Measurements from ENCODE around the gene TPD52L1.

Gene TPD52L1

GRCh38 chr6:125183391-125183790 lies 29.8 kb downstream of the TPD52L1 start:
- peak; percentile 59 for DNase-seq

GRCh38 chr6:125188037-125188436 lies 34.5 kb downstream of the TPD52L1 start:
- DNase-seq: peak; percentile 85

- DNase-seq: no peak
These were observed 35.1 kb downstream of the TPD52L1 start for GRCh38 chr6:125188594-125189203.

- DNase-seq: no peak
These were observed 35.9 kb downstream of the TPD52L1 start for GRCh38 chr6:125189494-125189893.

- DNase-seq: no peak
These were observed 37.1 kb downstream of the TPD52L1 start for GRCh38 chr6:125190667-125191066.

- peak; percentile 84 for DNase-seq
These were observed 38.5 kb downstream of the TPD52L1 start for GRCh38 chr6:125191916-125192609.

DNA sequence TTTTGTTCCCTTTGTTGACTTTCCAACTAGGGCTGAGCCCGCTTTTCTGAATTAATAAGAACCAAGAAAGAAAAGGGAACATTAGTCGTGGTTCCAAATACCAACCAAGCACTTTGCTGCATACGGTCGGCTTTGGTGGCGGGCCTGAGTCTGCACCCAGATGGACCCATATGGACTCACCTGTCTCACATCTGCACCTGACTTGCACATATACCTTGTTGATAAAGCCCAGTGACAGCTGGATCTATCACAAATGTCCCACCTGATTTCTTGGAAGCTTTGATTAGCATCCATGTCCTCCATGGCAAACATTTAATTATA lies 39.0 kb downstream of the TPD52L1 start:
- no peak for DNase-seq

DNA sequence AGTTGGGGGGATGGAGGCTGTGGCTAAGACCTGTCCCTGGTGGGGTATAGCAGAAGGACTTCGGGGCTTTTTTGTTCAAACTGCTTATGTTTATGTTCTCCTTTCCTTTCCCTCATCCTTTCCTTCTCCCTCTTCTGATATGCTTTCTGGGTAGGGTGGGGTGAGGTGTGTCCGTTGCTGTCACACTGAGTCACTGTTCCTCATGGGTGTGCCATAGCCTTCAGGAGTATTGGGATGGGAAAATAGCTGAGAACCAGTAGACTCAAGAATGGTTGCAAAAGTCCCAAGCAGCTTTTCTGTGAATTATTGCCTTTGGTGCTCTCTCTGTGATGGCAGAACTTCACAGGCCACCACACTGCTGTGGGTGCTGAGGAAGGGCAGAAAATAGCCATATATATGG lies 39.6 kb downstream of the TPD52L1 start:
- DNase-seq: no peak

GRCh38 chr6:125194941-125195340 lies 41.4 kb downstream of the TPD52L1 start:
- no peak for DNase-seq

DNA sequence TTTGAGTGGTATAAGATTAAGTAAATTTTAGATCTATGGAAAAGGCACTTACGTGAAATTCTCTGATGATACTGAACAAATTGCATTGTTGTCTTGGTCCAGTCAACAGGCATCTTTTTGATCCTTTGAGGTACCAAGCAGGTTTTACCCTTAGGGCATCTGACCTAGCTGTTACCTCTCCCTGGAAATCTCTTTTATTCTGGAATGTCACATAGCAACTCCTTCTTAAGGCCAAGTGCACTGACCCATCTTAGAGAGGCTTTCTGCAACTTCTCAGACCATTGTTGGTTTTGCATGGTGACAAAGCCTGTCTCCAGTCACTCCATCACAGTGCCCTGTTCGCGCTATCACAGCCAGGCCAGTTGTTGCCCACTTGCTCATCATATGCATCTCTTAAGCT lies 42.0 kb downstream of the TPD52L1 start:
- no peak for DNase-seq

DNA sequence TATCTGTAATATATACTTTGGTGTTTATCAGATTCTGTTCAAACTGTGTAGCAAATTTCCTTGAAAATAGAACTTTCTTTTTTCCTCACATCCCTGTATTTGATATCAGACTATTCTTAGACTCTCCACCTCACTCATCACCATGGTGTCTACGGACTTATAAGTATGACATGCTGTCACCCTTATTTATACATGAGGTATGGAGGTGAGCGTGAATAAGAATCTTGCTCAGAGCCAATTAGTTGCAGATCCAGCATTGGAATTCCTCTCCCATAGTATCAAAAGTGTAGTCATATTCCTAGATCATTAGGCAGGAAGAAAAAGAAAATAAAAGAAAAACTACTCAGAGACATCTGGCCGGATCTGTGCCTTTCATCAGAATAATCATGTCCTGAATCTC lies 43.0 kb downstream of the TPD52L1 start:
- no peak for DNase-seq

- peak; percentile 77 for DNase-seq
These were observed 44.3 kb downstream of the TPD52L1 start for GRCh38 chr6:125197795-125198269.

DNA sequence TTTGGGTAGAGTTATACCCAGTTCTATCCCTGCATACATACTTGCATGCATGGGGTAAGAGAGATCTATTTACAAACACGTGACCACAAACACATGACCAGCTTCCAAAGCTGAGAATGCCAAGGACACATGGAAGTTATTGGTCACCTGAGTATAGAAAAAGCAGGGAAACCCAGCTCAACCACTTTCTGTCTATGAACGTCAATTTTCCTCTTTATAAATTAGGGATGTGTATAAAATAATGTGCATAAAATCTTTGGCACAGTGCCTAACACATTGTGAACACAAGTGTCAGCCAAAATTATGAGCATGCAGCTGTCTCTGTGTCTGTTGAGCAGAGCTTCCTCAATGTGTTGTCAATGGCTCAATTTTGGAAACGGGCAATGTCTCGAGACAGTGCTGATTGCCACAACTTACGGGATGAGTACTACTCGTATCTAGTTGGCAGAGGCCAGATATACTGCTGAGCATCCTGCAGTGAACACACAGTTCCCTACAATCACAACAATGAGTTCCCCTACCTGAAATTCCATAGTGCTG lies 44.9 kb downstream of the TPD52L1 start:
- DNase-seq: no peak

GRCh38 chr6:125200941-125201340 lies 47.4 kb downstream of the TPD52L1 start:
- no peak for DNase-seq

DNA sequence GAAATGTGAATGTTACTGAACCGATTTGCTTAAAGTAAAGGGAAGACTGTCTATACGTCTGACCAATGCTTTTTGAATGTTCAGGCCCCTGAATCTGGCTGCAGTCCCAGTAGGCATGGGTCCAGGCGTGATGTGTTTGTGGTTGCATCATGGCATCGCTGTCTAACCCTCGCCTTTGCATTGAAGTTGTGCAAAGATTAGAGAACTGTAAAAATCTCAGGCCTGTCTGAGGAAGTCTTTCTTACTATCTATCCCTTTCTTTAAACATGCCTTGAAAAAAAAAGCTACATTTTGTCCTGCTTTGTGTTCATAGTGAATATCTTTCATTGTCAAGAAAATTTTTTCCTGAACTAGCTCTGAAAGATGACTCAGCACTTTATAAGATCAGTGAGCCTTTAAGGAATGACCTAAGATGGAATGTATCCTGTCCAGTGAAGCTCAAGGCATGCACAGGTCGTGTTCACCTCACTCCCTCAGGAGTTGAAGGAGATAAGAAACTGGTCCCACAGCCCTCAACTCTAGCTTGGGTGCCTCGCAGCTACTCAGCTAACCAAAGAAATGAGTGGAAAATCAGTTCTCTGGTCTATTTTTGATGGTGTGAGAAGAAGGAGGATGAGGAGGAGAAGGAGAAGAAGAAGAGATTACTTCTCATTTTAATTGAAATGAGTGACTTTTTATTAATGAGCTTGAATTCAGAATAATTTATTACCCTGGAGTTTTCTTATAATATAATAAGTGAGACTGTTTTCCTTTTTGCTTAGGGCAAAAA lies 48.6 kb downstream of the TPD52L1 start:
- DNase-seq: peak; percentile 88

- DNase-seq: no peak
These were observed 49.8 kb downstream of the TPD52L1 start for GRCh38 chr6:125203395-125203794.

GRCh38 chr6:125205931-125206330 lies 52.4 kb downstream of the TPD52L1 start:
- DNase-seq: no peak

DNA sequence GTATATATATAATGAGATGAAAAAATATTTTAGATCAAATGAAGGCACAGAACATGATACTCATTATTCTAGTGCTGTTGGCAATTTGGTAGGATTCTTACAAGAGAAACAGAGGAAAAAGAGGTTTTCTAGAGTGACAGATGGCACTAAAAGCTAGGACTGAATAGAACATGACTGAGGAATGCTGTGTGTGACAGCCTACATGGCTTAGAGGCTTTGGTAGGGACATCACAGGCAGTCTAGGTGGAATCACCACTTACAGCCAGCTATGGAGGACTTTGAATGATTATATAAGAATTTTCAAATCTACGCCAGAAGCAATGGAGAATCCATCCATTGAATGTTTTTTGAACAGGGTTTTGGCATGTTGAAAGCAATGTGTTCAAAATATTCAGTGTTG lies 52.8 kb downstream of the TPD52L1 start:
- DNase-seq: no peak

GRCh38 chr6:125207956-125208355 lies 54.4 kb downstream of the TPD52L1 start:
- DNase-seq: no peak

GRCh38 chr6:125208625-125209249 lies 55.2 kb downstream of the TPD52L1 start:
- DNase-seq: no peak

- DNase-seq: no peak
These were observed 57.1 kb downstream of the TPD52L1 start for GRCh38 chr6:125210667-125211066.

- no peak for DNase-seq
These were observed 57.8 kb downstream of the TPD52L1 start for GRCh38 chr6:125211352-125211751.

DNA sequence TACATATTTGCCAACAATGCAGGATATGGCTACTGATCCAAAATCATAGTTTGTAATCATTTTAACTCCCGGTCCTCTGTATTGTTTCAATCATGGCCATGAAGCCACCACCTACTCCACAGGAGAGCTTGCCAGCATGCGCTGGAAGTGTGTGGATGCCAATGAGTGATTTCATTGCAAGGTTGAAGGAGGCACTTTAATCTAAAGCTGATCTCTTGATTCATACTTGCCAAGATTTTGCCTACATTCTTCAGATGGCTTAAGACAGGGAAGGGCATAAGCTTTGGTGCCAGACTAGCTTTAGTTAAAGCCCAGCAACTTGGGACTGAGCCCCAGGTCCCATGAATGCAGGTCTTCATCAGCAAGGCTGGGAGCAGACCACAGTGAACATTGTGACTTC lies 58.8 kb downstream of the TPD52L1 start:
- DNase-seq: no peak

Data from HCEC 1CT (cell line).